H1 (cell line): ENCODE results near the gene KLF5. TPM values are rescaled to one million over a fixed set of nuclear protein-coding genes. Genes with fewer than 3 reads are reported as not detected.

Source experiments
- CTCF ChIA-PET: fragments of 300-600 bp; sonication (Branson Sonifier 250); formaldehyde crosslinking; loops from one replicate; lab custom pipeline; 2021; ENCODE audit not compliant: partially characterized antibody; lab: Charles Lee
- POLR2A ChIA-PET: fragments of 300-600 bp; sonication (Branson Sonifier 250); formaldehyde crosslinking; loops from one replicate; lab custom pipeline; 2021; ENCODE audit warnings: inconsistent platforms; ENCODE audit not compliant: partially characterized antibody; lab: Charles Lee
- DNase-seq, 2 experiments: peaks; one replicate each; pipeline versions ENCODE4 v3.0.0 to v3.0.0-alpha.2; 2010 to 2022; ENCODE audit warnings: low spot score in 2 of 2, low read depth in 1 of 2, mixed read lengths in 1 of 2
- FAIRE-seq: peaks from 2 replicates; lab custom pipeline; 2011; peaks lifted over from hg19 to GRCh38; lab: Jason Lieb, UNC
- H2AFZ ChIP-seq: 2 replicates; pipeline ENCODE4 v1.8.1; 2012; ENCODE audit warnings: low read length, inconsistent platforms
- H2AK5ac ChIP-seq: 2 replicates; pipeline ENCODE4 v1.6.1; 2013; ENCODE audit warnings: low read depth, low read length
- H2BK120ac ChIP-seq: replicated peaks from 2 replicates; pipeline ENCODE3; 2013; ENCODE audit warnings: low read depth, low read length, inconsistent platforms
- H2BK12ac ChIP-seq: 2 replicates; pipeline ENCODE4 v1.6.1; 2013; ENCODE audit warnings: low read depth, low read length
- H2BK15ac ChIP-seq: 2 replicates; pipeline ENCODE4 v1.6.1; 2013; ENCODE audit warnings: low read length
- H2BK20ac ChIP-seq: 2 replicates; pipeline ENCODE4 v1.6.1; 2013; ENCODE audit warnings: low read length
- H2BK5ac ChIP-seq: 2 replicates; pipeline ENCODE4 v1.6.1; 2013; ENCODE audit warnings: low read depth, low read length
- H3K14ac ChIP-seq: 2 replicates; pipeline ENCODE4 v1.6.1; 2013; ENCODE audit warnings: inconsistent platforms; ENCODE audit not compliant: insufficient read length
- H3K18ac ChIP-seq: 2 replicates; pipeline ENCODE4 v1.6.1; 2013; ENCODE audit warnings: low read length; ENCODE audit errors: extremely low read depth
- H3K23ac ChIP-seq: 2 replicates; pipeline ENCODE4 v1.6.1; 2013; ENCODE audit warnings: inconsistent platforms; ENCODE audit not compliant: insufficient read length
- H3K23me2 ChIP-seq: 2 replicates; pipeline ENCODE4 v1.6.1; 2013; ENCODE audit warnings: low read depth, low read length
- H3K27ac ChIP-seq: 2 replicates; pipeline ENCODE4 v1.6.1; 2011; ENCODE audit warnings: low read depth, low read length, inconsistent platforms
- H3K27me3 ChIP-seq, 4 experiments: replicated peaks in 1 of 4; 1 replicate in 1 of 4; 2 replicates in 3 of 4; pipeline versions ENCODE4 v1.6.1 to v1.8.1; 2011 to 2013; ENCODE audit warnings: low read length in 3 of 4, mild to moderate bottlenecking in 3 of 4, inconsistent platforms in 2 of 4, mixed read lengths in 2 of 4, moderate library complexity in 1 of 4; ENCODE audit not compliant: control insufficient read depth in 3 of 4, insufficient read depth in 3 of 4; ENCODE audit errors: extremely low read depth in 1 of 4
- H3K36me3 ChIP-seq, 4 experiments: 2 replicates each; pipeline versions ENCODE4 v1.6.1 to v1.8.1; 2011 to 2013; ENCODE audit warnings: mild to moderate bottlenecking in 4 of 4, low read length in 3 of 4, moderate library complexity in 2 of 4, control low read depth in 1 of 4, inconsistent platforms in 1 of 4; ENCODE audit not compliant: insufficient read depth in 4 of 4, control insufficient read depth in 2 of 4
- H3K4ac ChIP-seq: replicated peaks from 2 replicates; pipeline ENCODE3; 2013; ENCODE audit warnings: low read length, low read depth, mixed read lengths, inconsistent platforms; ENCODE audit not compliant: insufficient read length
- H3K4me1 ChIP-seq, 4 experiments: replicated peaks in 1 of 4; 1 replicate in 1 of 4; 2 replicates in 3 of 4; pipeline versions ENCODE4 v1.6.1 to v1.8.1; 2011 to 2013; ENCODE audit warnings: low read length in 3 of 4, inconsistent platforms in 2 of 4, mixed read lengths in 1 of 4; ENCODE audit not compliant: insufficient read depth in 4 of 4, control insufficient read depth in 3 of 4
- H3K4me2 ChIP-seq, 2 experiments: 2 replicates each; pipeline versions ENCODE4 v1.6.1 to v1.8.1; 2011 to 2013; ENCODE audit warnings: low read depth in 2 of 2, low read length in 2 of 2, control low read depth in 1 of 2, inconsistent platforms in 1 of 2, mild to moderate bottlenecking in 1 of 2; ENCODE audit not compliant: insufficient read depth in 1 of 2
- H3K4me3 ChIP-seq, 4 experiments: fragments of 200-600, 300-600 bp in 1 of 4; sonication (generic), shearing (Covaris generic), sonication (Bioruptor Twin) in 1 of 4; 2 replicates each; pipeline versions ENCODE4 v1.5.1 to v1.8.1; 2011 to 2016; ENCODE audit warnings: low read length in 4 of 4, low read depth in 3 of 4, control low read depth in 2 of 4, inconsistent platforms in 2 of 4, mild to moderate bottlenecking in 2 of 4, mixed read lengths in 1 of 4, moderate library complexity in 1 of 4; ENCODE audit not compliant: insufficient read depth in 2 of 4; ENCODE audit errors: extremely low read depth in 1 of 4
- H3K56ac ChIP-seq: replicated peaks from 2 replicates; pipeline ENCODE3; 2013; ENCODE audit warnings: low read depth, mild to moderate bottlenecking, mixed read lengths, low read length, inconsistent platforms; ENCODE audit not compliant: insufficient read length
- H3K79me1 ChIP-seq: 2 replicates; pipeline ENCODE4 v1.6.1; 2013; ENCODE audit warnings: low read depth, low read length, control low read depth
- H3K79me2 ChIP-seq, 2 experiments: 2 replicates each; pipeline versions ENCODE4 v1.6.1 to v1.8.1; 2012 to 2013; ENCODE audit warnings: low read length in 2 of 2, mild to moderate bottlenecking in 2 of 2, inconsistent platforms in 1 of 2; ENCODE audit not compliant: insufficient read depth in 2 of 2, control insufficient read depth in 1 of 2
- H3K9ac ChIP-seq, 4 experiments: replicated peaks in 1 of 4; 1 replicate in 1 of 4; 2 replicates in 3 of 4; pipeline versions ENCODE4 v1.6.1 to v1.8.1; 2011 to 2013; ENCODE audit warnings: low read depth in 3 of 4, low read length in 3 of 4, control low read depth in 2 of 4, mild to moderate bottlenecking in 2 of 4, moderate library complexity in 2 of 4, inconsistent platforms in 1 of 4; ENCODE audit errors: extremely low read depth in 1 of 4
- H3K9me3 ChIP-seq, 2 experiments: 2 replicates each; pipeline versions ENCODE4 v1.6.1 to v1.8.1; 2012 to 2013; ENCODE audit warnings: mild to moderate bottlenecking in 2 of 2, moderate library complexity in 2 of 2, control low read depth in 1 of 2, inconsistent platforms in 1 of 2, low read depth in 1 of 2, low read length in 1 of 2, mixed read lengths in 1 of 2; ENCODE audit not compliant: insufficient read depth in 2 of 2
- H4K20me1 ChIP-seq, 2 experiments: replicated peaks in 1 of 2; 2 replicates each; pipeline versions ENCODE3 to v1.8.1; 2011 to 2013; ENCODE audit warnings: inconsistent platforms in 2 of 2, low read length in 2 of 2, mild to moderate bottlenecking in 1 of 2; ENCODE audit not compliant: insufficient read depth in 2 of 2, control insufficient read depth in 1 of 2
- H4K5ac ChIP-seq: 2 replicates; pipeline ENCODE4 v1.6.1; 2013; ENCODE audit warnings: low read length, low read depth, mixed read lengths, inconsistent platforms; ENCODE audit not compliant: insufficient read length
- H4K8ac ChIP-seq: 2 replicates; pipeline ENCODE4 v1.8.0; 2013; ENCODE audit warnings: mild to moderate bottlenecking, moderate library complexity, low read length, inconsistent platforms; ENCODE audit not compliant: insufficient read depth; ENCODE audit errors: extremely low read depth
- H4K91ac ChIP-seq: replicated peaks from 2 replicates; pipeline ENCODE3; 2013; ENCODE audit warnings: low read length, mixed read lengths, inconsistent platforms; ENCODE audit not compliant: insufficient read length
- ASH2L ChIP-seq: fragments of 200-600, 300-600 bp; sonication (generic); IDR thresholded peaks from one replicate; pipeline ENCODE4 v1.7.1; 2017; ENCODE audit warnings: low read length
- BRCA1 ChIP-seq: IDR thresholded peaks from 2 replicates; pipeline ENCODE4 v1.6.1; 2012; ENCODE audit warnings: low read depth, low read length, improper control_type of control experiment
- EZH2 ChIP-seq: fragments of 200-600 bp; sonication (generic); IDR thresholded peaks from 2 replicates; pipeline ENCODE4 v1.7.1; 2012; ENCODE audit warnings: low read depth, mild to moderate bottlenecking, moderate library complexity, low read length, inconsistent platforms; ENCODE audit not compliant: severe bottlenecking
- HDAC2 ChIP-seq, 2 experiments: fragments of 300-600 bp in 1 of 2; sonication (generic) in 1 of 2; IDR thresholded peaks; 2 replicates each; pipeline ENCODE4 v1.6.1; 2011 to 2012; ENCODE audit warnings: low read depth in 2 of 2, low read length in 2 of 2, mild to moderate bottlenecking in 2 of 2, moderate library complexity in 2 of 2, borderline replicate concordance in 1 of 2, inconsistent platforms in 1 of 2
- MAX ChIP-seq: IDR thresholded peaks from 2 replicates; pipeline ENCODE4 v1.6.1; 2012; ENCODE audit warnings: inconsistent platforms
- POU5F1 ChIP-seq: IDR thresholded peaks from 2 replicates; pipeline ENCODE4 v1.6.1; 2011; ENCODE audit warnings: low read depth, mild to moderate bottlenecking, low read length, moderate library complexity
- RBBP5 ChIP-seq: IDR thresholded peaks from 2 replicates; pipeline ENCODE4 v1.7.1; 2012; ENCODE audit warnings: low read depth, mild to moderate bottlenecking, inconsistent platforms, low read length, moderate library complexity, borderline replicate concordance
- RFX5 ChIP-seq: IDR thresholded peaks from 2 replicates; pipeline ENCODE4 v1.6.1; 2011; ENCODE audit warnings: low read depth, low read length, improper control_type of control experiment, borderline replicate concordance
- SIN3A ChIP-seq, 2 experiments: IDR thresholded peaks in 1 of 2; conservative IDR thresholded peaks in 1 of 2; 2 replicates each; pipeline ENCODE4 v1.6.1; 2011 to 2012; ENCODE audit warnings: low read length in 2 of 2, improper control_type of control experiment in 1 of 2, low read depth in 1 of 2, mild to moderate bottlenecking in 1 of 2
- SRF ChIP-seq: IDR thresholded peaks from 2 replicates; pipeline ENCODE4 v1.6.1; 2011; ENCODE audit warnings: mild to moderate bottlenecking, low read depth, low read length, moderate library complexity
- TBP ChIP-seq: IDR thresholded peaks from 2 replicates; pipeline ENCODE4 v1.6.1; 2011; ENCODE audit warnings: low read depth, low read length, improper control_type of control experiment
- TEAD4 ChIP-seq: IDR thresholded peaks from 2 replicates; pipeline ENCODE4 v1.6.1; 2012; ENCODE audit warnings: low read depth, low read length, inconsistent platforms, mixed read lengths
- WGBS, 2 experiments: shearing (Covaris generic) in 1 of 2; methylation state at CpG; one replicate each; pipeline versions ENCODE4 v1.1.6 to v1.1.7; 2013 to 2015; ENCODE audit warnings: low lambda C conversion rate in 2 of 2, mixed read lengths in 2 of 2, inconsistent platforms in 1 of 2, low coverage in 1 of 2, missing lambda C conversion rate in 1 of 2; ENCODE audit not compliant: insufficient replicate concordance in 2 of 2, insufficient coverage in 1 of 2, insufficient read length in 1 of 2; ENCODE audit errors: extremely low coverage in 1 of 2, missing lambda C conversion rate in 1 of 2; 5-methylcytosine and 5-hydroxymethylcytosine counted together
- polyA plus RNA-seq, 7 experiments: library from polyadenylated mRNA; depleted of rRNA in 3 of 7; stranded (reverse) in 5 of 7; unstranded in 2 of 7; fragments of >200 nt in 5 of 7; fragments of 200-250 nt in 2 of 7; gene quantifications; 1 replicate in 5 of 7; 2 replicates in 1 of 7; 4 replicates in 1 of 7; pipeline versions ENCODE4 v1.2.1 to v1.2.3, GENCODE V29; 2011 to 2013; ENCODE audit warnings: missing spikeins in 2 of 7, mixed read lengths in 2 of 7
- total RNA-seq: library from RNA; stranded (reverse); fragmentation: NEBNext Ultra II Directional; extraction: Animal tissue kit (Norgen Biotek cat#: 25700); gene quantifications from 2 replicates; pipeline ENCODE4 v1.2.1, GENCODE V29; 2021

The KLF5 gene
- total and polyA plus RNA-seq, 2 of the 8 experiments (the other 6 are each of a cell fraction or from before 2014, with no cell fraction given), result 1.2 to 2.3 TPM

GRCh38 chr13:73040484-73040883 is 18.3 kb upstream of the KLF5 start:
- Histone ChIP-seq H4K91ac (no peak overlapping the region), H3K9ac (no peak overlapping the region), H3K18ac (no peak overlapping the region), H3K4me2 (no peak overlapping the region), H2BK15ac (no peak overlapping the region), H2BK120ac (no peak overlapping the region), H3K4me1 (peaks cover 0 to 9% (median 0%) of the 10 kb centered on the region in 4 experiments; a peak in 2 of 7 replicates), H3K4me3 (no peak overlapping the region), H3K23ac (no peak overlapping the region), H3K4ac (no peak overlapping the region), H2BK12ac (no peak overlapping the region), H3K36me3 (no peaks in the 10 kb centered on the region), H3K23me2 (no peaks in the 10 kb centered on the region), H4K8ac (no peak overlapping the region), H3K79me2 (no peaks in the 10 kb centered on the region), H2AFZ (no peak overlapping the region), H2AK5ac (no peak overlapping the region), H4K20me1 (no peaks in the 10 kb centered on the region), H3K9me3 (no peaks in the 10 kb centered on the region), H3K27me3 (no peaks in the 10 kb centered on the region), H3K79me1 (no peaks in the 10 kb centered on the region), H3K56ac (no peak overlapping the region), H4K5ac (no peak overlapping the region), H2BK5ac (no peak overlapping the region), H2BK20ac (no peak overlapping the region), H3K14ac (no peak overlapping the region), H3K27ac (no peak overlapping the region)
- DNase-seq, result no peak
- POLR2A ChIA-PET, result no interaction called here
- FAIRE-seq, result no peak
- TF ChIP-seq POU5F1 (no peak), SIN3A (conservative IDR thresholded peaks at IDR 0.05 in 1 of 2, IDR thresholded peaks at IDR 0.05 in 1 of 2; ENCODE audit: low read depth in 1 of 2, low read length in 2 of 2) (no peak), HDAC2 (IDR thresholded peaks at IDR 0.05; ENCODE audit: borderline replicate concordance in 1 of 2, low read depth in 2 of 2, low read length in 2 of 2) (no peak), RBBP5 (no peak), BRCA1 (no peak), RFX5 (no peak), ASH2L (no peak), TEAD4 (no peak), EZH2 (no peak), MAX (no peak), SRF (no peak), TBP (no peak)
- CTCF ChIA-PET, result interaction anchor here (0.6 kb wide), 1 partner anchor 18 kb away, joined by 3 read pairs; the partner anchor contains the start of gene KLF5
- 92% methylated on average over 3 of the region's 3 CpGs; no CpG with 5 or more reads in 1 of the 2 experiments for WGBS, 2 experiments
